HepG2 (cell line): ENCODE results near the gene HSPA1A. TPM values are rescaled to one million over a fixed set of nuclear protein-coding genes. Genes with fewer than 3 reads are reported as not detected.
A peak's percentile ranks its signal among the peaks of the same experiment; 100 is the strongest.

Source experiments
- HMG20A ChIP-seq: IDR thresholded peaks from 2 replicates; pipeline ENCODE4 v1.6.1; 2016; ENCODE audit warnings: borderline replicate concordance
- HNRNPL ChIP-seq: fragments of 200-400 bp; formaldehyde crosslinking; IDR thresholded peaks from 2 replicates; pipeline ENCODE4 v1.6.1; 2017; ENCODE audit warnings: mild to moderate bottlenecking, low read depth, low read length
- NFIC ChIP-seq: IDR thresholded peaks from 2 replicates; pipeline ENCODE4 v1.6.1; 2012; ENCODE audit warnings: mild to moderate bottlenecking, low read length, inconsistent platforms
- RCOR2 ChIP-seq: IDR thresholded peaks from 2 replicates; pipeline ENCODE4 v1.6.1; 2016; ENCODE audit warnings: missing biosample characterization, missing genetic modification reagents
- SCMH1 ChIP-seq: sonication (generic); formaldehyde crosslinking; IDR thresholded peaks from 2 replicates; pipeline ENCODE4 v1.9.0; 2021; ENCODE audit warnings: missing genetic modification reagents, mild to moderate bottlenecking, borderline replicate concordance
- SMAD3 ChIP-seq: sonication (generic); formaldehyde crosslinking; IDR thresholded peaks from 2 replicates; pipeline ENCODE4 v1.4.0; 2020; ENCODE audit warnings: missing genetic modification reagents
- STAG1 ChIP-seq: sonication (generic); formaldehyde crosslinking; IDR thresholded peaks from 2 replicates; pipeline ENCODE4 v1.4.0; 2020; ENCODE audit warnings: missing genetic modification reagents
- ZNF235 ChIP-seq: sonication (generic); formaldehyde crosslinking; IDR thresholded peaks from 2 replicates; pipeline ENCODE4 v1.8.1; 2023; ENCODE audit warnings: mild to moderate bottlenecking, missing genetic modification reagents, borderline replicate concordance
- ZNF605 ChIP-seq: sonication (generic); formaldehyde crosslinking; IDR thresholded peaks from 2 replicates; pipeline ENCODE4 v1.8.0; 2022; ENCODE audit warnings: mild to moderate bottlenecking, missing genetic modification reagents
- ZNF781 ChIP-seq: sonication (generic); formaldehyde crosslinking; IDR thresholded peaks from 2 replicates; pipeline ENCODE4 v1.5.1; 2020; ENCODE audit warnings: borderline replicate concordance, mild to moderate bottlenecking, missing genetic modification reagents; ENCODE audit errors: not compliant biosample characterization
- ZNF891 ChIP-seq: sonication (generic); formaldehyde crosslinking; IDR thresholded peaks from 2 replicates; pipeline ENCODE4 v1.5.0; 2020; ENCODE audit warnings: mild to moderate bottlenecking, missing genetic modification reagents
- polyA plus RNA-seq, 8 experiments: library from polyadenylated mRNA; depleted of rRNA in 3 of 8; stranded (reverse) in 7 of 8; unstranded in 1 of 8; fragments of >200 nt; fragmentation: Illumina TruSeq in 4 of 8; extraction: Trizol in 4 of 8; gene quantifications; 2 replicates each; pipeline versions ENCODE4 v1.2.1 to v1.2.3, GENCODE V29; 2011 to 2016; ENCODE audit warnings: low read depth in 4 of 8, missing spikeins in 1 of 8, mixed read lengths in 1 of 8; ENCODE audit not compliant: insufficient read depth in 1 of 8
- total RNA-seq, 5 experiments: library from RNA; depleted of rRNA; stranded (reverse); fragments of >200 nt; fragmentation: Illumina TruSeq; extraction: Trizol; gene quantifications; 2 replicates each; pipeline ENCODE4 v1.2.3, GENCODE V29; 2016; ENCODE audit warnings: low read depth in 1 of 5
- TF ChIP-seq, protein P1 (sequence below): IDR thresholded peaks from 2 replicates; pipeline ENCODE4 v1.6.1; 2016; ENCODE audit warnings: mild to moderate bottlenecking, missing biosample characterization, missing genetic modification reagents
- TF ChIP-seq, protein P2 (sequence below): sonication (generic); formaldehyde crosslinking; IDR thresholded peaks from 2 replicates; pipeline ENCODE4 v1.5.1; 2020; ENCODE audit warnings: mild to moderate bottlenecking, missing genetic modification reagents
- TF ChIP-seq, protein P3 (sequence below): sonication (generic); formaldehyde crosslinking; IDR thresholded peaks from 2 replicates; pipeline ENCODE4 v1.4.0; 2020; ENCODE audit warnings: missing genetic modification reagents, mild to moderate bottlenecking, borderline replicate concordance
- TF ChIP-seq, protein P4 (sequence below): sonication (generic); formaldehyde crosslinking; IDR thresholded peaks from 2 replicates; pipeline ENCODE4 v1.4.0; 2020; ENCODE audit warnings: missing genetic modification reagents; ENCODE audit errors: not compliant biosample characterization
- TF ChIP-seq, protein P5 (sequence below): sonication (generic); formaldehyde crosslinking; IDR thresholded peaks from 2 replicates; pipeline ENCODE4 v1.4.0; 2020; ENCODE audit warnings: missing genetic modification reagents

HSPA1A gene
- total and polyA plus RNA-seq, 2 of the 13 experiments (the other 11 are each of a cell fraction or from before 2014, with no cell fraction given): 44.5 to 85.0 TPM

DNA sequence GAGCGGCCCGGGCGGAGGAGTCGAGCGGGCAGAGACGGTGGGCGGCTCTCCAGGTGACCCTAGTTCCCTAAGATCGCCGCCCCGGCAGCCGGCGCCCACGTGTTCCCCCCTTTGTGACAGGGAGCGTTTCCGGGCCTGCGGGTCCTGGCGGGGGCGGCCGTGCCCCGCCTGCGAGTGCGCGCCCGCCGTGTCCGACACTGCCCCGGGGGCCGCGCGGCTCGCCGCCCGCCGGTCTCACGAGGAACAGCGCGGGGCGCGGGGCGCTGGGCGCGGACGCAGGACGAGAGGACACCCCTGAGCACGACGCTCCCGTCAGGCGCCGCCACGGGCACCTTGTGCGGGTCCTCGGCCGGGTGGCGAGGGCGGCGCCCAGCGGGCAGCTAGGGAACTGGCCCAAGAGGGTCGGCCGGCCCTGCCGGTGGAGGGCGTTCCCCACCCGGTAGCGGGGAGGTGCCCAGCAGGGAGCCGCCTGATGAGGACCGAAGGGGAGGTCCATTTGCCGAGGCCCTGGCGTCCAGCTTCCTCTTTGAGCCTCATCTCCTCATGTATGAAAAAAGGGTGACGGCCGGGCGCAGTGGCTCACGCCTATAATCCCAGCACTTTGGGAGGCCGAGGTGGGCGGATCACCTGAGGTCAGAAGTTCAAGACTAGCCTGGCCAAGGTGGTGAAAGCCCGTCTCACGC, 19.6 kb upstream of the HSPA1A start, which contains the start of gene VARS1 (continued):
- TF ChIP-seq, protein P1, sequence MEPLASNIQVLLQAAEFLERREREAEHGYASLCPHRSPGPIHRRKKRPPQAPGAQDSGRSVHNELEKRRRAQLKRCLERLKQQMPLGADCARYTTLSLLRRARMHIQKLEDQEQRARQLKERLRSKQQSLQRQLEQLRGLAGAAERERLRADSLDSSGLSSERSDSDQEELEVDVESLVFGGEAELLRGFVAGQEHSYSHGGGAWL (CRISPR knock-in tag): peak; percentile 98; the same call in 1 of the 2 replicates
- TF ChIP-seq NFIC: no peak
- no peak for TF ChIP-seq HNRNPL
- peak; percentile 89 for TF ChIP-seq STAG1 (CRISPR knock-in tag)
- no peak for TF ChIP-seq ZNF781 (CRISPR knock-in tag)
- no peak for TF ChIP-seq HMG20A (CRISPR knock-in tag)
- TF ChIP-seq ZNF891 (CRISPR knock-in tag): peak; percentile 83
- TF ChIP-seq ZNF605 (CRISPR knock-in tag): no peak
- no peak for TF ChIP-seq ZNF235
- TF ChIP-seq, protein P2, sequence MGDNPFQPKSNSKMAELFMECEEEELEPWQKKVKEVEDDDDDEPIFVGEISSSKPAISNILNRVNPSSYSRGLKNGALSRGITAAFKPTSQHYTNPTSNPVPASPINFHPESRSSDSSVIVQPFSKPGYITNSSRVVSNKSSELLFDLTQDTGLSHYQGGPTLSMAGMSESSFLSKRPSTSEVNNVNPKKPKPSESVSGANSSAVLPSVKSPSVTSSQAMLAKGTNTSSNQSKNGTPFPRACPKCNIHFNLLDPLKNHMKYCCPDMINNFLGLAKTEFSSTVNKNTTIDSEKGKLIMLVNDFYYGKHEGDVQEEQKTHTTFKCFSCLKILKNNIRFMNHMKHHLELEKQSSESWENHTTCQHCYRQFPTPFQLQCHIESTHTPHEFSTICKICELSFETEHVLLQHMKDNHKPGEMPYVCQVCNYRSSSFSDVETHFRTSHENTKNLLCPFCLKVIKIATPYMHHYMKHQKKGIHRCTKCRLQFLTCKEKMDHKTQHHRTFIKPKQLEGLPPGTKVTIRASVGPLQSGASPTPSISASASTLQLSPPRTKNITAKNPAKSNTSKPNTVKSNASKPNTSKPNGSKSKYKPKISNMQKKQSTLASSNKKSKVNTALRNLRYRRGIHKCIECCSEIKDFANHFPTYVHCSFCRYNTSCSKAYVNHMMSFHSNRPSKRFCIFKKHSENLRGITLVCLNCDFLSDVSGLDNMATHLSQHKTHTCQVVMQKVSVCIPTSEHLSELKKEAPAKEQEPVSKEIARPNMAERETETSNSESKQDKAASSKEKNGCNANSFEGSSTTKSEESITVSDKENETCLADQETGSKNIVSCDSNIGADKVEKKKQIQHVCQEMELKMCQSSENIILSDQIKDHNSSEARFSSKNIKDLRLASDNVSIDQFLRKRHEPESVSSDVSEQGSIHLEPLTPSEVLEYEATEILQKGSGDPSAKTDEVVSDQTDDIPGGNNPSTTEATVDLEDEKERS (CRISPR knock-in tag): peak; percentile 45
- TF ChIP-seq, protein P3, sequence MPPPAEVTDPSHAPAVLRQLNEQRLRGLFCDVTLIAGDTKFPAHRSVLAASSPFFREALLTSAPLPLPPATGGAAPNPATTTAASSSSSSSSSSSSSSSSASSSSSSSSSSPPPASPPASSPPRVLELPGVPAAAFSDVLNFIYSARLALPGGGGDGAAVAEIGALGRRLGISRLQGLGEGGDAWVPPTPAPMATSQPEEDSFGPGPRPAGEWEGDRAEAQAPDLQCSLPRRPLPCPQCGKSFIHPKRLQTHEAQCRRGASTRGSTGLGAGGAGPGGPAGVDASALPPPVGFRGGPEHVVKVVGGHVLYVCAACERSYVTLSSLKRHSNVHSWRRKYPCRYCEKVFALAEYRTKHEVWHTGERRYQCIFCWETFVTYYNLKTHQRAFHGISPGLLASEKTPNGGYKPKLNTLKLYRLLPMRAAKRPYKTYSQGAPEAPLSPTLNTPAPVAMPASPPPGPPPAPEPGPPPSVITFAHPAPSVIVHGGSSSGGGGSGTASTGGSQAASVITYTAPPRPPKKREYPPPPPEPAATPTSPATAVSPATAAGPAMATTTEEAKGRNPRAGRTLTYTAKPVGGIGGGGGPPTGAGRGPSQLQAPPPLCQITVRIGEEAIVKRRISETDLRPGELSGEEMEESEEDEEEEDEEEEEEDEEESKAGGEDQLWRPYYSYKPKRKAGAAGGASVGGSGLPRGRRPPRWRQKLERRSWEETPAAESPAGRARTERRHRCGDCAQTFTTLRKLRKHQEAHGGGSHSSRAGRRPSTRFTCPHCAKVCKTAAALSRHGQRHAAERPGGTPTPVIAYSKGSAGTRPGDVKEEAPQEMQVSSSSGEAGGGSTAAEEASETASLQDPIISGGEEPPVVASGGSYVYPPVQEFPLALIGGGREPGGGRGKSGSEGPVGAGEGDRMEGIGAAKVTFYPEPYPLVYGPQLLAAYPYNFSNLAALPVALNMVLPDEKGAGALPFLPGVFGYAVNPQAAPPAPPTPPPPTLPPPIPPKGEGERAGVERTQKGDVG: no peak
- TF ChIP-seq SMAD3: no peak
- no peak for TF ChIP-seq SCMH1
- TF ChIP-seq, protein P4, sequence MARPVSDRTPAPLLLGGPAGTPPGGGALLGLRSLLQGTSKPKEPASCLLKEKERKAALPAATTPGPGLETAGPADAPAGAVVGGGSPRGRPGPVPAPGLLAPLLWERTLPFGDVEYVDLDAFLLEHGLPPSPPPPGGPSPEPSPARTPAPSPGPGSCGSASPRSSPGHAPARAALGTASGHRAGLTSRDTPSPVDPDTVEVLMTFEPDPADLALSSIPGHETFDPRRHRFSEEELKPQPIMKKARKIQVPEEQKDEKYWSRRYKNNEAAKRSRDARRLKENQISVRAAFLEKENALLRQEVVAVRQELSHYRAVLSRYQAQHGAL (CRISPR knock-in tag): no peak
- TF ChIP-seq, protein P5, sequence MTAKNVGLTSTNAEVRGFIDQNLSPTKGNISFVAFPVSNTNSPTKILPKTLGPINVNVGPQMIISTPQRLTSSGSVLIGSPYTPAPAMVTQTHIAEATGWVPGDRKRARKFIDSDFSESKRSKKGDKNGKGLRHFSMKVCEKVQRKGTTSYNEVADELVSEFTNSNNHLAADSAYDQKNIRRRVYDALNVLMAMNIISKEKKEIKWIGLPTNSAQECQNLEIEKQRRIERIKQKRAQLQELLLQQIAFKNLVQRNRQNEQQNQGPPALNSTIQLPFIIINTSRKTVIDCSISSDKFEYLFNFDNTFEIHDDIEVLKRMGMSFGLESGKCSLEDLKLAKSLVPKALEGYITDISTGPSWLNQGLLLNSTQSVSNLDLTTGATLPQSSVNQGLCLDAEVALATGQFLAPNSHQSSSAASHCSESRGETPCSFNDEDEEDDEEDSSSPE (CRISPR knock-in tag): no peak
- peak; percentile 59; the same call in 1 of the 2 replicates for TF ChIP-seq RCOR2 (CRISPR knock-in tag)
